SK-N-MC (cell line): Measurements from ENCODE around the gene SBDS.

Source experiments
- DNase-seq: peaks from one replicate; pipeline ENCODE4 v3.0.0-alpha.2; 2011; ENCODE audit warnings: low read depth, low spot score
- H3K27ac ChIP-seq: fragments of 200-600 bp; sonication (generic); 2 replicates; pipeline ENCODE4 v1.5.1; 2016; ENCODE audit warnings: mixed run types
- H3K36me3 ChIP-seq: fragments of 200-600 bp; sonication (generic); 2 replicates; pipeline ENCODE4 v1.6.1; 2017; ENCODE audit warnings: antibody characterized with exemption, low read length, mixed read lengths; ENCODE audit not compliant: insufficient read depth
- H3K4me3 ChIP-seq: fragments of 200-600 bp; sonication (generic); 2 replicates; pipeline ENCODE4 v1.5.1; 2016
- H3K9ac ChIP-seq: fragments of 200-600 bp; sonication (generic); 2 replicates; pipeline ENCODE4 v1.8.0; 2017; ENCODE audit warnings: mixed run types, mixed read lengths; ENCODE audit not compliant: insufficient read length
- H3K9me3 ChIP-seq: fragments of 200-600 bp; sonication (generic); 2 replicates; pipeline ENCODE4 v1.6.1; 2017; ENCODE audit warnings: low read depth, mild to moderate bottlenecking, antibody characterized with exemption, low read length, moderate library complexity, mixed read lengths
- EZH2 ChIP-seq: fragments of 200-600 bp; sonication (generic); IDR thresholded peaks from one replicate; pipeline ENCODE4 v1.6.1; 2017; ENCODE audit warnings: antibody characterized with exemption
- FOXP2 ChIP-seq: optimal IDR thresholded peaks from 2 replicates; pipeline ENCODE3; 2011; ENCODE audit warnings: mild to moderate bottlenecking, moderate library complexity; ENCODE audit not compliant: insufficient read depth; ENCODE audit errors: extremely low read length, control extremely low read depth
- POLR2AphosphoS5 ChIP-seq: IDR thresholded peaks from 2 replicates; pipeline ENCODE4 v1.6.1; 2012; ENCODE audit warnings: mild to moderate bottlenecking, low read depth, low read length, borderline replicate concordance

SBDS gene

DNA sequence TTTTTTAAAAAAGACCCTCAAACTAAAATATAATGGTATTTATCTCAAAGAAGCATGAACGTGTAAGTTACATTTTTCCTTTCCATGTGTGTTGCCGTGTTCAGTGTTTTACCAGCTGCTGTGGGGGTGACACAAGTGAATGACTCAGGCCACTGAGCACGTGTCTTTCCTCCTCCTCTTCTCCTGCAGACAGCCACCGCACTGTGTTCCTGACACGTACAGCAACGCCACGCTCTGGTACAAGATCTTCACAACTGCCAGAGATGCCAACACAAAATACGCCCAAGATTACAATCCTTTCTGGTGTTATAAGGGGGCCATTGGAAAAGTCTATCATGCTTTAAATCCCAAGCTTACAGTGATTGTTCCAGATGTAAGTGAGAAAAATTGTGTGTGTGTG is 44.6 kb downstream of the SBDS start:
- peaks cover 50% of the 10 kb centered on the region for H3K36me3 ChIP-seq

DNA sequence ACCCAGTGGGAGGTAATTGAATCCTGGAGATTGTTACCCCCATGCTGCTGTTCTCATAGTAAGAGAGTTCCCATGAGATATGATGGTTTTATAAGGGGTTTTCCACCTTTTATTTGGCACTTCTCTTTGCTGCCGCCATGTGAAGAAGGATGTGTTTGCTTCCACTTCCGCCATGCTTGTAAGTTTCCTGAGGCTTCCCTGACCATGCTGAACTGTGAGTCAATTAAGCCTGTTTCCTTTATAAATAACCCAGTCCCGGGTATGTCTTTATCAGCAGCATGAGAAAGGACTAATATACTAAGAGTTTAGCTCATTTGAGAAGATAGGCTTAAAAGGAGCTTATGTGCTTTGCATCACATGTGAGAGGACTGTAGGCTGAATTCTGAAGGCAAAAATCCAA is 45.1 kb downstream of the SBDS start:
- H3K9ac ChIP-seq: no peak overlapping the region
- TF ChIP-seq EZH2: no peak
- TF ChIP-seq POLR2AphosphoS5: no peak
- TF ChIP-seq FOXP2: no peak
- H3K36me3 ChIP-seq: peaks cover 48% of the 10 kb centered on the region
- no peak overlapping the region for H3K27ac ChIP-seq
- H3K4me3 ChIP-seq: no peak overlapping the region
- H3K9me3 ChIP-seq: no peaks in the 10 kb centered on the region
- DNase-seq: no peak

More for the DNA sequence above, 44.6 kb downstream of the SBDS start:
- TF ChIP-seq POLR2AphosphoS5: no peak
- Histone ChIP-seq H3K9ac (no peak overlapping the region), H3K4me3 (no peak overlapping the region), H3K9me3 (no peaks in the 10 kb centered on the region), H3K27ac (no peak overlapping the region)
- DNase-seq: no peak

DNA sequence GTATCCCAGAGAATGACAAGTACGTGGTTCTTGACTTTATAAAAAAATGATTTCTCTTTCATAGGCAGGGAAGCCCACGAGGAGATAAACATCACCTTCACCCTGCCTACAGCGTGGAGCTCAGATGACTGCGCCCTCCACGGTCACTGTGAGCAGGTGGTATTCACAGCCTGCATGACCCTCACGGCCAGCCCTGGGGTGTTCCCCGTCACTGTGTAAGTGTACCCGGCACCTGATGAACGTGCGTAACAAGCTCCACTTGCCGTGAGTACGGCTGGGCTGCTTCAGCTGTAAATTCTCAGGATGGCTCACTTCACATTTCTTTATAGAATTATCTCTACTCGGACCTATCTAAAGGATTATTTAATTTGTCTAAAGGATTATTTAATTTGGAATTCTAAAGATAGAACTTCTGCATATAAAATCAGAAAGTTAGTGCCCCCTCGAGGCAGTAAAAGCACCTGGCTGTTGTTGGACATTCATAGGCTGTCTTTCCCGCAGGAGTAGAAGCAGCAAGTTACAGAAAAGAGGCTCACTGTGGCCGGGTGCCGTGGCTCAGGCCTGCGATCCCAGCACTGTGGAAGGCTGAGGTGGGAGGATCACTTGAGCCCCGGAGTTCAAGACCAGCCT is 46.8 kb downstream of the SBDS start:
- no peak for TF ChIP-seq EZH2
- TF ChIP-seq POLR2AphosphoS5: no peak
- no peak for TF ChIP-seq FOXP2
- no peak for DNase-seq

DNA sequence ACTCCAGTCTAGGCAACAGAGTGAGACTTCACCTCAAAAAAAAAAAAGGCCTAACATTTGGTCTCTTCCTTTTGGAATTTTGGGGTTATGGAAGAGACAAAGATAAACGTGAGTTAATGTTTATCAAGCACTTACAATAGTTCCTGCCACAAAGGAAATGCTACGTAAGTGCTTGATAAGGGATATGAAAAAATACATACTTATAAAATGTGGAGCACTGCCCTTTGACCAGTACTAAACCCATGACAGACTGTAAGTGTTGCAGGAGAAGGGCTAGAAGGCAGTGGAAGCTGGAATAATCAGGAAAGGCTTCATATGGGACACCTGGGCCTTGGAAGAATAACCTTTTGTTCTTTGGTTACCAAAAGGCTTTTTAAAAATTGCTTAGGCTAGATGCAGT is 48.8 kb downstream of the SBDS start:
- Histone ChIP-seq H3K36me3 (peaks cover 54% of the 10 kb centered on the region), H3K4me3 (no peak overlapping the region), H3K27ac (no peak overlapping the region), H3K9ac (no peak overlapping the region), H3K9me3 (no peaks in the 10 kb centered on the region)
- no peak for TF ChIP-seq FOXP2
- TF ChIP-seq EZH2: no peak
- no peak for TF ChIP-seq POLR2AphosphoS5
- DNase-seq: no peak

More for the DNA sequence above, 46.8 kb downstream of the SBDS start:
- Histone ChIP-seq H3K9ac (no peak overlapping the region), H3K4me3 (no peak overlapping the region), H3K36me3 (peaks cover 50% of the 10 kb centered on the region), H3K27ac (no peak overlapping the region), H3K9me3 (no peaks in the 10 kb centered on the region)

DNA sequence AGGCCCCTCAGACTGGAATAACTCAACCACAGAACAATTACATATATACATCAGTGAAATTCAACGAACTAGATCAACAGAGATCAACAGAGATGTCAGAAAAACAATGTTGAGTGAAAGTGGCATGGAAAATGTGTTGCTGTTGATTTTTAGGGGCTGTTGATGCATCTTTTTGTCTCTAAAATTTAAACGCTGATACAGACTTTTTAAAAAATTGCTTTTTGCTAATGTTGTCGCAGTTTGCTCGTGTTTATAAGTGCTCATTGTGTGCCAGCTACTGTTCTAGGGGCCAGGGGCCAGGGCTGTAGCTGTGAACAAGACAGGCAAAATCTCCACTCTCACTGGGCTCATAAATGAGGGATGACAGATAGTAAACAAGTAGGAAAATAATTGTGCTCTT is 56.1 kb downstream of the SBDS start:
- no peak for DNase-seq
- TF ChIP-seq POLR2AphosphoS5: no peak
- no peak for TF ChIP-seq FOXP2
- no peak for TF ChIP-seq EZH2
- Histone ChIP-seq H3K9ac (no peak overlapping the region), H3K9me3 (no peaks in the 10 kb centered on the region), H3K4me3 (no peak overlapping the region), H3K36me3 (peaks cover 18% of the 10 kb centered on the region; the same call in 1 of the 2 replicates), H3K27ac (no peak overlapping the region)

DNA sequence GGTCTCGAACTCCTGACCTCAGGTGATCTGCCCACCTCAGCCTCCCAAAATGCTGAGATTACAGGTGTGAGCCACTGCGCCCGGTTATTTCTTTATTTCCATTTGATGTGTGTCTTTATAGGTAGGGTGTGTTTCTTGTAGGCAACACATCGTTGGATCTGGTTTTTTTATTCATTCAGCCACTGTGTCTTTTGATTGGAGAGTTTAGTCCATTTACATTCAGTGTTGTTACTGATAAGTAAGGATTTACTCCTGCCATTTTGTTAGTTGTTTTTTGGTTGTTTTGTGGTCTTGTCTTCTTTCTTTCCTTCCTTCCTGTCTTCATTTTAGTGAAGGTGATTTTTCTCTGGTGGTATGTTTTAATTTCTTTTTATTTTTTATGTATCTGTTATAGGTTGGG is 57.4 kb downstream of the SBDS start:
- Histone ChIP-seq H3K27ac (no peak overlapping the region), H3K36me3 (peaks cover 13% of the 10 kb centered on the region; the same call in 1 of the 2 replicates), H3K4me3 (no peak overlapping the region), H3K9ac (no peak overlapping the region), H3K9me3 (no peaks in the 10 kb centered on the region)
- DNase-seq: no peak
- TF ChIP-seq FOXP2 (no peak), EZH2 (no peak), POLR2AphosphoS5 (no peak)
